ENCODE measurements around the gene SPTBN5. TPM values are rescaled to one million over a fixed set of nuclear protein-coding genes. Genes with fewer than 3 reads are reported as not detected.

The SPTBN5 gene
- total RNA-seq, 1 experiment from 2014 or later: 0.64 TPM

- TF ChIP-seq CTCF (IDR thresholded peaks at IDR 0.05; ENCODE audit: unreplicated experiment): no peak
- Mint-ChIP-seq H3K27ac (ENCODE audit: unreplicated experiment) (no peak overlapping the region), H3K4me3 (ENCODE audit: low read depth, unreplicated experiment) (no peak overlapping the region), H3K9me3 (ENCODE audit: low read depth, unreplicated experiment) (no peaks in the 10 kb centered on the region), H3K4me1 (ENCODE audit: low read depth, unreplicated experiment) (no peaks in the 10 kb centered on the region), H3K27me3 (ENCODE audit: unreplicated experiment) (peaks cover 42% of the 10 kb centered on the region), H3K36me3 (ENCODE audit: insufficient read depth, unreplicated experiment) (no peaks in the 10 kb centered on the region)
- CTCF ChIA-PET: no interaction called here
- intact Hi-C loops (cut with micrococcal nuclease; ENCODE audit: unreplicated experiment): no loop called here
- BruUV-seq (replicated peaks): no TSS peak
- DNase-seq: no peak
These were observed 17.2 kb downstream of the SPTBN5 start for GRCh38 chr15:41876689-41877088.

- H3K27ac Mint-ChIP-seq (ENCODE audit: unreplicated experiment): no peak overlapping the region
- H3K4me1 Mint-ChIP-seq (ENCODE audit: low read depth, unreplicated experiment): no peaks in the 10 kb centered on the region
- CTCF ChIA-PET: interaction anchor here (0.6 kb wide), 1 partner anchor 31 kb away, joined by 3 read pairs; no protein-coding TSS in a partner anchor
- no peak for TF ChIP-seq CTCF (IDR thresholded peaks at IDR 0.05; ENCODE audit: unreplicated experiment)
- no peak for DNase-seq
- intact Hi-C loops (cut with micrococcal nuclease; ENCODE audit: unreplicated experiment): no loop called here
- no peak overlapping the region for H3K4me3 Mint-ChIP-seq (ENCODE audit: low read depth, unreplicated experiment)
- H3K36me3 Mint-ChIP-seq (ENCODE audit: insufficient read depth, unreplicated experiment): no peaks in the 10 kb centered on the region
- no peaks in the 10 kb centered on the region for H3K9me3 Mint-ChIP-seq (ENCODE audit: low read depth, unreplicated experiment)
- BruUV-seq (replicated peaks): no TSS peak
- H3K27me3 Mint-ChIP-seq (ENCODE audit: unreplicated experiment): peaks cover 43% of the 10 kb centered on the region
These were observed 17.8 kb downstream of the SPTBN5 start for GRCh38 chr15:41876007-41876406.

GRCh38 chr15:41874736-41875135 lies 19.1 kb downstream of the SPTBN5 start:
- no peak overlapping the region for H3K27ac Mint-ChIP-seq (ENCODE audit: unreplicated experiment)

GRCh38 chr15:41873711-41874110 lies 20.1 kb downstream of the SPTBN5 start:
- CTCF ChIA-PET: no interaction called here
- no TSS peak for BruUV-seq (replicated peaks)
- TF ChIP-seq CTCF (IDR thresholded peaks at IDR 0.05; ENCODE audit: unreplicated experiment): no peak
- Mint-ChIP-seq H3K4me3 (ENCODE audit: low read depth, unreplicated experiment) (no peak overlapping the region), H3K27ac (ENCODE audit: unreplicated experiment) (no peak overlapping the region), H3K4me1 (ENCODE audit: low read depth, unreplicated experiment) (no peaks in the 10 kb centered on the region), H3K9me3 (ENCODE audit: low read depth, unreplicated experiment) (no peaks in the 10 kb centered on the region), H3K27me3 (ENCODE audit: unreplicated experiment) (peaks cover 43% of the 10 kb centered on the region), H3K36me3 (ENCODE audit: insufficient read depth, unreplicated experiment) (no peaks in the 10 kb centered on the region)
- intact Hi-C loops (cut with micrococcal nuclease; ENCODE audit: unreplicated experiment): no loop called here
- DNase-seq: no peak

More at GRCh38 chr15:41874736-41875135, 19.1 kb downstream of the SPTBN5 start:
- Mint-ChIP-seq H3K4me3 (ENCODE audit: low read depth, unreplicated experiment) (no peak overlapping the region), H3K36me3 (ENCODE audit: insufficient read depth, unreplicated experiment) (no peaks in the 10 kb centered on the region), H3K9me3 (ENCODE audit: low read depth, unreplicated experiment) (no peaks in the 10 kb centered on the region), H3K4me1 (ENCODE audit: low read depth, unreplicated experiment) (no peaks in the 10 kb centered on the region), H3K27me3 (ENCODE audit: unreplicated experiment) (peaks cover 43% of the 10 kb centered on the region)
- DNase-seq: no peak
- intact Hi-C loops (cut with micrococcal nuclease; ENCODE audit: unreplicated experiment): no loop called here
- no TSS peak for BruUV-seq (replicated peaks)
- CTCF ChIA-PET: no interaction called here
- no peak for TF ChIP-seq CTCF (IDR thresholded peaks at IDR 0.05; ENCODE audit: unreplicated experiment)
